GM18907 (cell line): ENCODE measurements around the gene DDR2.

Experiments
- ATAC-seq: cut with Tn5 transposase; IDR thresholded peaks from one replicate; pipeline ENCODE4 v1.9.1; 2021; ENCODE audit warnings: mild to moderate bottlenecking, moderate library complexity; ENCODE audit not compliant: unreplicated experiment

DDR2 gene

GRCh38 chr1:162629077-162629627 lies 3.1 kb upstream of the DDR2 start:
- ATAC-seq = no peak

DNA sequence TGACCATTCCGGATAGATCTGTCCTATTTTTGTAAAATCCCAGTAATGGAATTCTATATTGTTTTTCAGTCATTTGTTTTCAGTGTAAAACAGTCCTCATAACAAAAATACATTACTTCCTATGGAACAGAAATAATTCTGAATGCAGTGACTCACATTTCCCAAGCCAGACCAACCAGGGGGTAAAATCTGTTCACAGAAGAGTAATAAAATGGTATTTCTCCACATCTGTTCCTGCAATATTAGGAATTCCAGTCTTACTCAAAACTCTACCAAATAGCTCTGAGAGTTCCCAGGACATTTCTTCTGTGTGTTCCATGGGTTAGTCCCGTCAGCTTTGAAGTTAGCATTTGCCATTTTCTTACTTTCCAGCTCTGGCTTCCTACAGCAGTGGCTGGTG lies 2.6 kb upstream of the DDR2 start:
- ATAC-seq = no peak

- no peak for ATAC-seq
Measured at GRCh38 chr1:162631546-162632191, 595 bp upstream of the DDR2 start.

- ATAC-seq = no peak
Measured at GRCh38 chr1:162632698-162633080, 425 bp downstream of the DDR2 start.

DNA sequence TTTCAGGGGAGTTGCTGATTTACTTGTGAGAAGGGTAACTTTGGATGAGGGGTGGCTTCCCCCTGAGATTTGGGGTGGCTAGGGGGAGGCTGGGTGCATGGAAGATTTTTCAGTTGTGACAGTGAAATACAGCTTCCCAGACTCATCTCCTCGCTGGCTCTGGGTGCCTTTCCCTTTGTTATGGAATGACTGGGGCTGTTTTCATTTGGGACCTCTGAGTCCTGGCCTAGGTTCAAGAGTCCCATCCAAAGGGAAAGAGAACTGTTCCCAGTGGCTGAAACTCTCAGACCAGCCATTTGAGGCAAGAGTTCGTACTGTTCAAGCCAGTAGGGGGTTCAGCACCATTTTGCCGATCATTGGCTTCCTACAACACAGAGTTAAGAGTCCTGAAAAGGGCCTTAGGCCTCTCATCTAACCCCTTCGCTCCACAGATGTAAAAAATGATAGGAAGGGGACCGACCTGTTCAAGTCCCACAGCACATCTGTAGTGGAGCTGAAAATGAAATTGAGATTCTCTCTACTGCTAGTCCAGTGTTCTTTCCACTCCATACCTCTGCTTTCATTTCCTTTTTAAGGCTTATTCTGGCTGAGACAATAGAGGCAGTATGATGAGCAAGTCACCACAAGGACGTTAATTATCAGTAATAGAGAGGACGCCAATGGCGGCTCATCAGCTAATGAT lies 958 bp downstream of the DDR2 start:
- ATAC-seq = peak; percentile 43

- ATAC-seq = no peak
Measured at GRCh38 chr1:162635418-162635817, 3.2 kb downstream of the DDR2 start.

GRCh38 chr1:162639718-162640117 lies 7.5 kb downstream of the DDR2 start:
- no peak for ATAC-seq

DNA sequence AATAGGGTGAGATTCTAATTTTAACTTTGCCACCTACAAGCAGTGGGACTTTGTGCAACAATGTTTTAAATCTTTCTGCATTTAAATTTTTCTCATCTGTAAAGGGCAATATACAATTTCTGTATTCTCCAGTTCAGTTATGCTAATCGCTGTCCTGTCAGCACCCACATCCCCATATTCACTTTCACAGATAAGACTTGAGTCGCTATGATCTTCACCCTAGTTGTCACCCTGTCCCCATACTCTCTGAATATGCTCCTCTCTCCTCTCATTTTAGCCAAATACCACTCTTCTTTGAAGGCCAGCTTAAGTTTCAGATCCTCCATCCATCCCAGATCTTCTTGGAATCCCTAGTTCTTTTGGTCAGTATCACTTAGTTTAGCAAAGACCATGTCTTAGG lies 8.8 kb downstream of the DDR2 start:
- no peak for ATAC-seq

GRCh38 chr1:162644986-162645314 lies 12.7 kb downstream of the DDR2 start:
- no peak for ATAC-seq

GRCh38 chr1:162645666-162646065 lies 13.4 kb downstream of the DDR2 start:
- no peak for ATAC-seq

GRCh38 chr1:162649583-162649982 lies 17.3 kb downstream of the DDR2 start:
- no peak for ATAC-seq

- ATAC-seq = no peak
Measured at GRCh38 chr1:162654915-162655620, 22.8 kb downstream of the DDR2 start.

GRCh38 chr1:162656266-162656665 lies 24.0 kb downstream of the DDR2 start:
- no peak for ATAC-seq

DNA sequence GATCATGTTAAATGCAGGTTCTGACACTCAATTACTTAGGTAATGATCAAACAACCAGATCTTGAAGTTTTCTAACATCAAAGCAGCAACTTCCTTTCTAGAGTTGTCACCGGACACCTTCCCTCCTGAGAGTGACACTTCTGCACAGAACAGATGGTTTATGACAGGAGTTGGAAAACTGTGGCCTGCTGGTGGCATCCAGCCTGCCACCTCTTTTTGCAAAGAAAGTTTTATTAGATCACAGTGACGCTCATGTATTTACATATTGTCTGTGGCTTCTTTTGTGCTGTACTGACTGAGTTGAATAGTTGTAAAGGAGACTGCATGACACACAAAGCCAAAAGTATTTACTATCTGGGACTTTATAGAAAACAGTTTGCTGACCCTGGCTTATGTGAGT lies 28.3 kb downstream of the DDR2 start:
- ATAC-seq = no peak

DNA sequence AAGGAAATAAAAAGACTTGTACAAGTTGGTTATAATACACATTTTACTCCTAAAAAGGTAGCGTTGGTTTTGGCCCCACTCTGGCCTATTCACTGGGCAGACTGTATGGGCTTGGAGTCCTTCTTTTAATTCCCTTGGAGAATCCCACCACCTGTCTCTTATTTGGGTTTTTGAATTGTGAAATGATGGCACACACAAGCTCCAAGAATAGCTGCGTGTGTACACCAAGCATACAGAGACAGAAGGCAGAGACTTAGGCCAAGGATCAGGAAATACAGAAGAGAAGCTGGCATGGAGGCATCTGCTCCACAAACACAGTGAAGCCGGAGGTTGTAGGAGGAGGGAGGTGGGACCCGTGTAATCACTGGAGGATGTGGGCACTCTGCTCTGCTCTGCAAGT lies 29.1 kb downstream of the DDR2 start:
- no peak for ATAC-seq

- ATAC-seq = no peak
Measured at GRCh38 chr1:162662013-162662412, 29.7 kb downstream of the DDR2 start.

DNA sequence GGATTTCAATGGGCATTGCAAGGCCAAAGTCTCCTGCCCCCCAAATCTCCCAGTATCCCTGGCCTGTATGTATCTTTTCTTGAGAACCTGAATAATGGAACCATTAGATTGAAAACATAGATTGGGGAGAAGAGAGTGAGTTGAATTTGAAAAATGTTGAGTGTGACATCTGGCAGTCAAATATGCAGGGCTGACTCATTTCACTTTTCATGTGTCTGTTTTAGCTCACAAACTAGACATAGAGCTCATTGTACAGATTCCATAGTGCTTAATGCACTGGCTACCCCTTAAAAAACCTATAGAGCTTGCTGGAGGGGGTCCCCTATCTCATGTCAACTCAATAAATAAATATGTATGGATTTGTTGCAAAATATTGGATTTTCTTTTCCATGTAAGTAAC lies 30.8 kb downstream of the DDR2 start:
- ATAC-seq = no peak

- no peak for ATAC-seq
Measured at GRCh38 chr1:162663589-162664106, 31.4 kb downstream of the DDR2 start.

DNA sequence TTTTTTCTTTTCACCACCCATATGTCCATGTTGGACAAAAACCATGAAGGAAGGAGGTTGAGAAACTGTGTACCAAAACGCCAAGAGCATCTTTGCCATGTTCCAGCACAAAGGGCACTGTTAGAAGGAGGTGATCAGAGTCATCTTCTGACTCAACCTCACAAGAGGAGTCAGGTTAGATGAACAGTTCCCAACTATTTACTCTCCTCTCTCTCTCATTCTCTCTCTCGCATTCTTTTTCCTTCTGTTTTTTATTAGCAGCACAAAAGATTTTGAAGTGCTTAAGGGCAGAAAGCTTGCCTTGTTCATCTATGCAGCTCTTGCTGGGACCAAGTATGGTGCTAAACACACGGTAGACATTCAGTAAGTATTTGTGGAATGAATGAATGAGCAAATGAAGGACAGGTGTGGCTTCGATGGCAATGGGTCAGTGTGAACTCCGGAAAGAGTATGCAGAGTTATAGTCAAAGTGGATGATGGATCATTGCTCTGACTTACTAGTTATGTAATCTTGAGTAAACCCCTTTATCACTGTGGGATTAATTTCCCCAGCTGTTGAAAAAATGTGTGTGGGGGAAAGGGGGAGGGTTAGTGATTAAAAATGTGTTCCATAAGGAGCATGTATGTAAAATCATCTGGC lies 33.9 kb downstream of the DDR2 start:
- ATAC-seq = no peak

DNA sequence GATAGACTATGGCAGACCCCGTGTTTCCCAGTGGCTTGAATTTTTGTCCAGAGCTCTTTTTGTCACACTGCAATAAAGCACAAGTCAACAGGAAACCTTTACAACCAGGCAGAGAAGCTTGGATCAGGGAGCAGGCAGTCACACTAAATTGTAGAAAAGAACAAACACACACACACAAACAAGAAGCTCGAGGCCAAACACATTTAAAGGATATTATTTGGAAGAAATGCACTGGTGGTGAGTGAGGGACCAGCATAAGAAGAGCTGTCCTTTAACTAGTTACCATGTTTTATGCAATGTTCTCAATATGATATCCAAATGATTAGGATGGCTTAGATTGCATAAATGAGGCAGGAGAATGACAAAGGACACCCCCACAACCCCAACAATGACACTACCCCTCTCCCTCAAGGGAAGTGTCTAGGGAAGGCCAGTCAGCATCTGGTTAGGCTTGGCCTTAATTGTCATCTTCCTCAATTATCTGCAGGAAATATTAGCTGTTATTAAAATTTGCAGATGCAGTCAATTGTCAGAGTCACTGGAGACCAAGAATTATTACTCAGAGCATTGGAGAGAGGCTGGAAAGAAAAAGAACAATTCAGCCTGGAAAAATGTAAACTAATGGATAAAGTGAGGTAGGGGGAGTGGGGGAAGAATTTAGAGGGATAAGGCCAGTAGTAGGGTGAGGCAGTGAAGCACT lies 35.3 kb downstream of the DDR2 start:
- no peak for ATAC-seq
